BLaER1 (cell line): ENCODE data around the gene TFAP2A.
A peak's percentile ranks its signal among the peaks of the same experiment; 100 is the strongest.

Experiments
- H3K27ac ChIP-seq: shearing (Covaris generic); formaldehyde crosslinking; 2 replicates; pipeline ENCODE4 v1.8.1; 2022
- H3K27me3 ChIP-seq: shearing (Covaris generic); formaldehyde crosslinking; 2 replicates; pipeline ENCODE4 v1.8.1; 2022
- H3K36me3 ChIP-seq: shearing (Covaris generic); formaldehyde crosslinking; 2 replicates; pipeline ENCODE4 v1.8.1; 2022
- H3K4me1 ChIP-seq: shearing (Covaris generic); formaldehyde crosslinking; 2 replicates; pipeline ENCODE4 v1.8.1; 2022
- H3K4me2 ChIP-seq: shearing (Covaris generic); formaldehyde crosslinking; 2 replicates; pipeline ENCODE4 v1.8.1; 2022
- H3K4me3 ChIP-seq: shearing (Covaris generic); formaldehyde crosslinking; 2 replicates; pipeline ENCODE4 v1.8.1; 2022
- H3K9ac ChIP-seq: shearing (Covaris generic); formaldehyde crosslinking; 2 replicates; pipeline ENCODE4 v1.8.1; 2022
- H3K9me3 ChIP-seq: shearing (Covaris generic); formaldehyde crosslinking; 2 replicates; pipeline ENCODE4 v1.8.1; 2022
- H4K20me1 ChIP-seq: shearing (Covaris generic); formaldehyde crosslinking; 2 replicates; pipeline ENCODE4 v1.8.1; 2022
- Cebpa-rat ChIP-seq: shearing (Covaris generic); IDR thresholded peaks from 2 replicates; pipeline ENCODE4 v1.8.1; 2022

TFAP2A gene

GRCh38 chr6:10408457-10408856 is 6.4 kb downstream of the TFAP2A start:
- no peak overlapping the region for H3K4me3 ChIP-seq
- peaks cover 35% of the 10 kb centered on the region for H3K4me1 ChIP-seq
- H3K36me3 ChIP-seq = no peaks in the 10 kb centered on the region
- no peak overlapping the region for H3K9ac ChIP-seq
- H3K27ac ChIP-seq = no peak overlapping the region
- H4K20me1 ChIP-seq = peaks cover 39% of the 10 kb centered on the region
- H3K9me3 ChIP-seq = peaks cover 5% of the 10 kb centered on the region; the same call in 1 of the 2 replicates
- peaks cover 88% of the 10 kb centered on the region for H3K27me3 ChIP-seq
- TF ChIP-seq Cebpa-rat = no peak
- H3K4me2 ChIP-seq = no peak overlapping the region

- no peak overlapping the region for H3K27ac ChIP-seq
- no peak overlapping the region for H3K4me2 ChIP-seq
- peaks cover 29% of the 10 kb centered on the region for H3K4me1 ChIP-seq
- H3K9ac ChIP-seq = no peak overlapping the region
- peaks cover 5% of the 10 kb centered on the region; the same call in 1 of the 2 replicates for H3K9me3 ChIP-seq
- H3K4me3 ChIP-seq = no peak overlapping the region
- peaks cover 84% of the 10 kb centered on the region for H3K27me3 ChIP-seq
- no peak for TF ChIP-seq Cebpa-rat
- H3K36me3 ChIP-seq = no peaks in the 10 kb centered on the region
- H4K20me1 ChIP-seq = peaks cover 31% of the 10 kb centered on the region
Measured at GRCh38 chr6:10407674-10408054, 7.2 kb downstream of the TFAP2A start.

GRCh38 chr6:10407018-10407673 is 7.7 kb downstream of the TFAP2A start:
- H3K4me2 ChIP-seq = no peak overlapping the region
- no peak for TF ChIP-seq Cebpa-rat
- peaks cover 5% of the 10 kb centered on the region; the same call in 1 of the 2 replicates for H3K9me3 ChIP-seq
- H3K9ac ChIP-seq = no peak overlapping the region
- peaks cover 27% of the 10 kb centered on the region for H3K4me1 ChIP-seq
- H3K27ac ChIP-seq = no peak overlapping the region
- H4K20me1 ChIP-seq = peaks cover 28% of the 10 kb centered on the region
- H3K36me3 ChIP-seq = no peaks in the 10 kb centered on the region
- peaks cover 84% of the 10 kb centered on the region for H3K27me3 ChIP-seq
- H3K4me3 ChIP-seq = no peak overlapping the region

- H3K4me2 ChIP-seq = no peak overlapping the region
- peaks cover 84% of the 10 kb centered on the region for H3K27me3 ChIP-seq
- H3K27ac ChIP-seq = no peak overlapping the region
Measured at GRCh38 chr6:10406556-10406955, 8.3 kb downstream of the TFAP2A start.

GRCh38 chr6:10405513-10405900 is 9.4 kb downstream of the TFAP2A start:
- Histone ChIP-seq H3K4me3 (no peak overlapping the region), H3K36me3 (no peaks in the 10 kb centered on the region), H3K27ac (no peak overlapping the region), H3K9me3 (peaks cover 5% of the 10 kb centered on the region; the same call in 1 of the 2 replicates), H3K4me1 (peaks cover 16% of the 10 kb centered on the region), H3K4me2 (no peak overlapping the region), H4K20me1 (peaks cover 15% of the 10 kb centered on the region), H3K9ac (no peak overlapping the region), H3K27me3 (peaks cover 82% of the 10 kb centered on the region)
- no peak for TF ChIP-seq Cebpa-rat

More at GRCh38 chr6:10406556-10406955, 8.3 kb downstream of the TFAP2A start:
- H4K20me1 ChIP-seq = peaks cover 24% of the 10 kb centered on the region
- no peak for TF ChIP-seq Cebpa-rat
- H3K9me3 ChIP-seq = peaks cover 5% of the 10 kb centered on the region; the same call in 1 of the 2 replicates
- no peak overlapping the region for H3K4me3 ChIP-seq
- no peak overlapping the region for H3K9ac ChIP-seq
- no peaks in the 10 kb centered on the region for H3K36me3 ChIP-seq
- peaks cover 22% of the 10 kb centered on the region for H3K4me1 ChIP-seq

GRCh38 chr6:10404799-10405512 is 9.9 kb downstream of the TFAP2A start:
- peak overlapping the region; percentile 63 for H3K27ac ChIP-seq
- TF ChIP-seq Cebpa-rat = no peak

GRCh38 chr6:10404107-10404798 is 10.6 kb downstream of the TFAP2A start:
- peaks cover 82% of the 10 kb centered on the region for H3K27me3 ChIP-seq
- H4K20me1 ChIP-seq = peaks cover 2% of the 10 kb centered on the region
- peak overlapping the region; percentile 72 for H3K4me3 ChIP-seq
- H3K9ac ChIP-seq = peak overlapping the region; percentile 70; the same call in 1 of the 2 replicates
- H3K4me2 ChIP-seq = peak overlapping the region; percentile 93
- no peak for TF ChIP-seq Cebpa-rat
- H3K9me3 ChIP-seq = peaks cover 5% of the 10 kb centered on the region; the same call in 1 of the 2 replicates
- no peaks in the 10 kb centered on the region for H3K36me3 ChIP-seq
- peak overlapping the region; percentile 63 for H3K27ac ChIP-seq
- peaks cover 13% of the 10 kb centered on the region for H3K4me1 ChIP-seq

More at GRCh38 chr6:10404799-10405512, 9.9 kb downstream of the TFAP2A start:
- H3K4me2 ChIP-seq = peak overlapping the region; percentile 93
- peak overlapping the region; percentile 72 for H3K4me3 ChIP-seq
- H3K9ac ChIP-seq = no peak overlapping the region
- peaks cover 9% of the 10 kb centered on the region for H4K20me1 ChIP-seq
- H3K9me3 ChIP-seq = peaks cover 5% of the 10 kb centered on the region; the same call in 1 of the 2 replicates
- peaks cover 13% of the 10 kb centered on the region for H3K4me1 ChIP-seq
- no peaks in the 10 kb centered on the region for H3K36me3 ChIP-seq
- H3K27me3 ChIP-seq = peaks cover 82% of the 10 kb centered on the region

GRCh38 chr6:10403385-10404106 is 11.3 kb downstream of the TFAP2A start:
- Histone ChIP-seq H3K4me3 (peak overlapping the region; percentile 72), H3K27me3 (peaks cover 82% of the 10 kb centered on the region), H3K36me3 (no peaks in the 10 kb centered on the region), H4K20me1 (no peaks in the 10 kb centered on the region), H3K9ac (peak overlapping the region; percentile 70; the same call in 1 of the 2 replicates), H3K4me2 (peak overlapping the region; percentile 85), H3K4me1 (peaks cover 13% of the 10 kb centered on the region), H3K27ac (no peak overlapping the region), H3K9me3 (peaks cover 5% of the 10 kb centered on the region; the same call in 1 of the 2 replicates)
- TF ChIP-seq Cebpa-rat = no peak
